8988T (cell line): Measurements from ENCODE around the gene NUDT8.
"Not testable (repeated sequence)": the region's sequence is repeated elsewhere in the genome, so short reads cannot be mapped to it uniquely, and the experiment has no call there.

ENCODE experiments used
- DNase-seq: peaks from one replicate; pipeline ENCODE4 v3.0.0; 2011

NUDT8 gene

DNA sequence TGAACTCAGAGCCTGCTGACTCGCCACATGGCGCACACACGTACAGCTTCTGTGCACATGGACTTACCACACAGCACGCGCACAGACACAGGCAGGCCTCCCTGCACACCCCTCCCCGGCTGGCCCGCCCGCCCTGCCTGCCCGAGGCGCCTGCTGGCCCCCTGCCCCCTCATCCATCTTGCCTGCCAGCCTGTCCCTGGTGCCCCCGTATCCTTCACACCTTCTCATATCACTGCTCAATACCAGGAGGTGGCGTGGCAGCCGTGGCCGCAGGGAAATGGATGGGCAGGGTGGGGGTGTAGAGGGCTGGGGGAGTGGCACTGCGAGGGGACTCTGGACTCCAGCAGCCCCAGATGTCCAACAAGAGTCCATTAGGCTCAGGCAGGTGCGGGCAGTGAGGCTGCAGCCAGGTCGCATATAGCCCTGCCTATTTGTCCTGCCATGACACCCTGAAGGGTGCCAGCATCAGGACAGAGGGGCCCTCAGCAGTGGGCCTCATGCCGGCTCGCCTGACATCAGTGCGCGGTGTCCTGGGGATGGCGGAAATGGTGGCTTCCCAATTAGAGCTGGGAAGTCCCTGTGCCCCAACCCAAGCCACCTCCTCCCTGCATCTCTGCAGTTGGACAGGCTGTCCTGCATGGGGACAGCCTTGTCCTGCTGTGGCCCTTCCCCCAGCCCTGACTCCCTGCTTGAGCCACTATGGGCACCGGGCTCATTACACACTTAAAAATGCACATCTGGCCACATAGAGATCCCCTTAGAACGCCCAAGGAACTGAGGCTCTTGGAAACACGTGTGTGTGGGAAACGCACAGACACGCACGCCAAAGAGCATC lies 11.8 kb upstream of the NUDT8 start:
- no peak for DNase-seq

DNA sequence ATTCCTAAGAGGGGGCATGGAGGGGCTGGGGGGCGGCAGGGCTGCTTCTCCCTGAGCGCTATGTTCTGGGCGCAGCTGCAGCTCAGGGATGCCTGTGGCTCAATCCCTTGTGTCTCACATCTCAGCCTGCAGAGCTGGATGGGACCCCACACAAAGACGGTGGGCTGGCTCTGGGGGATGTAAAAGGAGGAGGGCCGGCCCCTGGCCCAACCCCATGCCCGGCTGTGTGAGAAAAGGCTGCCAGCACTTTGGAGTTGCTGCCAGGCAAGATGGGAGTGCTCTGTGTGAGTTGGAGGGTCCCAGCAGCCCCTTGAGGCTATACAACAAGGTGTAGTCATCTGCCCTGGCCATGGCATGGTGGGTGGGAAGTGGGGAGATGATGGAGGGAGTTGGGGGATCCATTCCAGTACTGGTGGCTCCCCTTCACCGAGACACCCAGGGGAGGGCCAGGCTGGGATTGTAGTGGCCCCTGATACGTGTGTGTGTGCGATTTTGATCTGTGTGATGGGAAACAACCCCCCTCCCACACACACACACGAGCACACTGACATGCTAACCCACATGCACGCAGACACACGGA lies 11.1 kb upstream of the NUDT8 start:
- no peak for DNase-seq

DNA sequence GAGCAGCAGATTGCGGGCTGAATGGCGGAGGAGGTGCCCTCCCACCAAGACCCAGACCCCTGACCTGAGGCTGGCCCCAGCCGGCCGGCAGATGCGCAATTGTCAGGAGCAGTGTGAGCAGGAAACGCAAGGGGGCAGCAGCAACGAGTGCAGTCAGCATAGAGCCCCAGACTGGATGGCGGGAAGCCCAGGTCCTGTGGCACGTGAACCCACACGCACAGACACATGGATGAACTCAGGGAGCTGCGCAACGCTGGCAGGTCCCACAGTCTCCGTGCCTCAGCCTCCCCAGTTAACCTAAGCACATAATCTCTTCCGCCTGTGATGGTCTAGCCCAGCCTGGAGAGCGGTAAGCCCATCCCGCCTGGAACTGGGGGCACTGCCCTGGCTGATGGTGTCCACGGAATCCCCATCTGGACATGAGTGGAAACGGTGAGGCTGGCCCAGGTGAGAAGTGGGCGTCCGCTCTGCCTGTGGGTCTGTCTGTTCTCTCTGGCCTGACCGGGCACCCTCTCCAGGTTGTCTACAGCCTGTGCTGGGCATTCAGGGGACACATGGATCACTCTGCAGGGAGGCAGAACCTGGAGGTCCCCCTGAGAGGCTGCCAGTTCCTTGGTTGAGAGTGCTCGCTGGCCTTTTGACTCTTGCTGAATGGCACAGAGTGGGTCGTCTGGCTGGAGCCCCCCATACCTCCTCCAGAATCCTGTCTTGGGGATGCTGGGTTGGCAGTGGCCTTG lies 10.5 kb upstream of the NUDT8 start:
- peak; percentile 96 for DNase-seq

DNA sequence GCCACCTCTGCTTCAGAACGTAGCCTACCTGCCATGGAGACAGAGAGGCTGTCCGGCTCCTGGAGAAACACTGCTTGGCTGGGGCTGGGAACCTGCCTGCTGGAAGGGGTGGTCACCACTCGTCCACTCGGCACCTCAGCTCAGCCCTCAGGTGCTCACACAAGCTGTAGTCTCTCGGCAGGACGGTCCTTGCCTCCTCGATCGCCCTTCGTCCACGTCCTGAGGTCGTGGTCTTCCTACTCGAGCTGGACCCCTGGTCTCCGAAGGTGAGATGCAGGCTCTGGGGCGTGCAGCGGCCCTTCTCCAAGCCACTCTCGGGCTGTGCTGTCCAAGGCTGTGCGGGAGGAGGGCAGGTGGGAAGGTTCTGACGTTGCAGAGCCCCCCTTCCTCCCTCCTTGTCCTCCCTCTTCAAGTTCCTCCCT lies 9.7 kb upstream of the NUDT8 start, which contains the start of gene TBX10:
TBX10 (minus strand) TSS at position 326 of the 422 bp plus-strand sequence; CDS start at position 35, 291 bp downstream.
- no peak for DNase-seq

DNA sequence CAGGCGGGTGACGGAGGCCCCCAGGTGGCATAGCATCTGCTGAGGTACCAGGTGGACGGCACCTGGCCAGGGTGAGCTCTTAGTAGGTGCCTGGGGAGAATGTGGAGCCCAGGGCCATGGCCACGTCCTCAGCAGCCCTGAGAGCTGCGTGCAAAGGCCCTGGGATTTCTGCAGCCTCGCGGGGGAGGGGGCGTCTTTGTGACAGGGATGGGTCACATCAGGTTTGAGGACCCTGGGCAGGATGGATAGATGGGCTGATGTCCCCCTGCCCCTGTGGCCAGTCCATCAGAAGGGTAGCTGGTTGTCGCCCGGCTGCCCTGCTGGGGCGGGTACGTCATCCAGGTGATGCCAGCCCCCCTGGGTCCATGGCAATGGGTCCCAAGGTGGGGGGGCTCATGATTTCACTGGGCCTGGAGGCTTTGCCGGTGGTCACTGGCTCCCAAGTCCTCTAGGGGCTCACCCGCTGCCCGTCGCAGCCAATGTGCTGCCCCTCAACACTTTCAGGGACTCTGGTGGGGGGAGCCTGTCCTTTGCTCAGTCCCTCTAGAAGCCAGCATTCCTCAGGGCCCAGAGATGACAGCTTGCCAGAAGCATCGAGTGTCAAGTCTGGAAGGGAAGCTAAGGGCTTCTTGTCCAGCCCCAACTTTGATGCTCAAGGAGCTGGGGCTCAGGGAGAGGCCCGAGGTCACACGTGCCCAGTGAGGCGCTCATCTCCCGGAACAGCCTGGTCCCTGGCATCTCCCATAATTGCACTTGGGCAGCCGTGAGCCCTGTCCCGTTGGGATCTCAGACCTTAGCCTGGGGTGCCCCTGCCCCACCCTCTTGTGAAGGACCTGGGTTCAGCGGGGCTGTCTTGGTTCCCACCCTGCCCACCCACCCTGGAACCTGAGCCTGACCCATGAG lies 9.0 kb upstream of the NUDT8 start:
- DNase-seq, result no peak

DNA sequence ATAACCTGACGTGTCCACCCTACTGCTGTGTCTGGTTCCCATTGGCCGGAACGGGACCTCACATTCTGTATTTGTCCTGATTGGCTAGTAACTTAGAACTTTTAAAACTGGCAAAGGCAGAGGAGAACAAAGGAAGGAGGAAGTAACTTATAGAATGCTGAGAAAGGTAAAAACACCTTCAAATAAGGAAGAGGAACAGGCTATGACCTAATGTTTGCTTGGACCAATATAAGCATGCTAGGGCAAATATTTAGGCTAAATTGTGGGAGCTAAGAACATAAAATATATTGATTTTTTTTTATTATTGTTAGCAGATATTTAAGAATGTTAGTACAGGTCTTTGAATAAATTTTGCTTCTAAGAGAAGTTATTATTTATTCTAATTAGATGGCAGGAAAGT lies 7.7 kb upstream of the NUDT8 start:
- DNase-seq, result not testable (repeated sequence)

DNA sequence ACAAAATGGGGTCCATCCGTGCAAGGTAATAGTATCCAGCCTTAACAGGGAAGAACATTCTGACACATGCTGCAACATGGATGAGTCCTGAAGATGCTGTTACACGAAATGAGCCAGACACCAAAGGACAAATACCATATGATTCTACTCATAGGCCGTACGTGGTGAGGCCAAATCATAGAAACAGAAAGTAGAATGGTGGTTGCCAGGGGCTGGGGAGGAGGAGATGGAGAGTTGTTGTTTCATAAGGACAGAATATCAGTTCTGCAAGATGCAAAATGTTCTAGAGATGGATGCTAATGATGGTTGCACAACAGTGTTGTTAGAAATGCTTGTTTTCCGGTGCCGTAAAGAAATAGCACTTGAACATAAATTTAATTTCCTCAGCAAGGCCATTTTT lies 7.2 kb upstream of the NUDT8 start:
- DNase-seq, result no peak

DNA sequence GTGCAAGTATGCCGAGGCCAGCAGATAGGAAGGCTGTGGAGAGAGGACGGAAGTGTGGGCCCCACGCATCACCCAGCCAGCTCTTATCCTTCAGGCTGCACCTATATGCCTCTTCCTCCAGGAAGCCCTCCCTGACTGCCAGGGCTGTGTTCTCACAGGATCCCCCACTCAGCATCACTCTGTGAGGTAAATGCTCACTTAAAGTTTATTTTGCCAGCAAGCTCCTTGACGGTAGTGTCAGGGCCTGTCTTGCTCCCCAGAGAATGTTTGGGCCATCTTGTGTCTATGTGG lies 5.4 kb upstream of the NUDT8 start:
- DNase-seq, result no peak

DNA sequence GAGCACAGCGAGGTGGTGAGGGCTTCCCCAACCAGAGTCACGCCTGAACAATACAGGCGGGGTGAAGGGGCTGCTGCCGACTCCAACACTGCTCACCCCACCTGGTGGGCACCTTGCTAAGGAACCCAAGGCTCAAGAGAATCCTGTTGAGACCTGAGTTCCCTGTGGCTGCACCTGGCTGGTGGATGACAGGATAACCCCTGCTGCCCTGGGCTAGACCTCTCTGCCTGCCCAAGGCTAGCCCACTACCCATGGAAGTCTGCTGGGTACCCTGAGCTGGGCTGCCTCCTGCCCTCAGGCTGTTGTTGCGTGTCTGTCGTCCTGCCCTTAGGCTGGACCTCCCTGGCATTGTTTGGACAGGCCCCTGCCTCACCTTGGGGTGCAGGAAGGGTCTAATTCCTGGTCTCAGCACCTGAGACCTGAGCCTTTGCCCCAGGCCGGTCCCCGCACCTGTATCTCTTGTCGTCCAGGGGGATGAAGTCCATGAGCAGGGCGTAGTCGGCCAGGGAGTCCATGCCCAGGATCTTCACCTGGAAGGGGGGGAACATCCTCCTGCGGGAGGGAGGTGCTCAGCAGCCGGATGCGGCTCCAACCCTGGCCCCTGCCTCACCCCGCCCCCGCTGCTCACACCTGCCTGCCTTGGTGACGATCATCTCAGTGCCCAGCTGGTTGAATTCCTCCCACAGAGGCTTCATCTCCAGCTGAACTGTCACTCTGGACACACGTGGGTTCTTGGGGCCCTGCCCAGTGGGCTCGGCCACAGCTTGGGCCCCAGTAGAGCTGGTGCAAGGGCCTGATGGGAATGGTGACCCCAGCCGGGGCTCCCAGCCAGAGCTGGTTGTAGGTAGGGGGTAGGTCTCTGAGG lies 4.9 kb upstream of the NUDT8 start:
- no peak for DNase-seq

DNA sequence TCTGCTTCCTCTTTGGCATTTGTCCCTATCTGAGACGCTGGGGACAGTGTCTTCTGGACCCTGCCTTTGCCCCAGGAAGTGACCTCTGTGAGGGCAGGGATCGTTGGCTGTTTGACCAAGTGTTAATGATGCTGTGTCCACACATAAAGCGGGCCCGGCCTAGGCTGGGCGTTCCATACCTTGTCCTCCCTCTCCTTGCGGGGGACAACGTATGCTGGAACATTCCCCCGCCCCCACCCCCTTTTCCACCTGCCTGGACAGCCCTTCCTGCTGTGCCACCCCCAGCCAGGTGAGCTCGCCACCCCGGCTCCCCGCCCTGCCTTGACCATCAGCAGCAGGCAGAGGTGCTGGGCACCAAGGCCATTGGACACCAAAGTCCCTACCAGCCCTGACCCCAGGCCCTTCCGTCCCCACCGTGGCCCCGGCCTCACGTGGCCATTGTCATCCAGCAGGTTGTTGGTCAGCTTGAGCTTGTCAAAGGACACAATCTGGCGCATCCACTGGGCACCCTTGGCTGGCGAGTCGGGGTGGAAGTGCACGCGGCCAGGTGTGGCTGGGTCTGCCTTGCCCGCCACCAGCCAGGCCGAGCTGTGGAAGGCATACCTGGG lies 4.1 kb upstream of the NUDT8 start:
- DNase-seq, result no peak

DNA sequence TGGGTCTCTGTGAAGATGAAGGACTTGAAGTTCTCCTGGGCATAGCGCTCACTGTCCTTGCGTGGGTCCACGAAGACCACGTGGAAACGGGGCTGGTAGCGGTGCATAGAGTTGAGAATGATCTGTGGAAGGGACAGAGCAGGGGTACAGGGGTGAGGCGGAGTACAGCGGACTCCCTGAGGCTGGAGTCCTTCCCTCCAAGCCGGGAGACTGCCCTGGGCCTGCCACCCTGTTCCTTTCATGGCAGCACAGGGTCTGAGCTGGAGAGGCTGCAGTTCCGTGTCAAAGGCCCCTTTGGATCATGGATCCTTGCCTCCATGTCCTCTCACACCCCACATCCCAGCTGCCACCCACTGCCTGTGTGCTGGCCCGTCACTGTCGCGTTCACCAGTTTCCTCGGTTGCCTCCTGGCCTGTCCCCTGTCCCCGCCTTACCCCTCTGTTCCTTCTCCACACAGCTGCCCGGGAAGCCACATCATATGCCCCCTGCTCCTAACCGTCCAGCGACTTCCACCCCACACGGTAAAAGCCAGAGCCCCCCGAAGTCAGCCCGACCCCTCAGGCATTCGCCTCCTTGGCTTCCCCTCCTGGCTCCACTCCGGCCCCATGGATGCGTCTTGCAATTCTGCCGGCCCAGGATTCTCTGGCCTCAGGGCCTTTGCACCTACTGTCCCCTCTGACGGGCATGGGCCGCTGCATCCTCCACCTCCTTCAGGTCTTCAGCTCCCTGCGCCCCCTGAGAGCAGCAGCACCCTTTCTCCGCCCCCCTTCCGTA lies 3.4 kb upstream of the NUDT8 start:
- DNase-seq, result no peak

DNA sequence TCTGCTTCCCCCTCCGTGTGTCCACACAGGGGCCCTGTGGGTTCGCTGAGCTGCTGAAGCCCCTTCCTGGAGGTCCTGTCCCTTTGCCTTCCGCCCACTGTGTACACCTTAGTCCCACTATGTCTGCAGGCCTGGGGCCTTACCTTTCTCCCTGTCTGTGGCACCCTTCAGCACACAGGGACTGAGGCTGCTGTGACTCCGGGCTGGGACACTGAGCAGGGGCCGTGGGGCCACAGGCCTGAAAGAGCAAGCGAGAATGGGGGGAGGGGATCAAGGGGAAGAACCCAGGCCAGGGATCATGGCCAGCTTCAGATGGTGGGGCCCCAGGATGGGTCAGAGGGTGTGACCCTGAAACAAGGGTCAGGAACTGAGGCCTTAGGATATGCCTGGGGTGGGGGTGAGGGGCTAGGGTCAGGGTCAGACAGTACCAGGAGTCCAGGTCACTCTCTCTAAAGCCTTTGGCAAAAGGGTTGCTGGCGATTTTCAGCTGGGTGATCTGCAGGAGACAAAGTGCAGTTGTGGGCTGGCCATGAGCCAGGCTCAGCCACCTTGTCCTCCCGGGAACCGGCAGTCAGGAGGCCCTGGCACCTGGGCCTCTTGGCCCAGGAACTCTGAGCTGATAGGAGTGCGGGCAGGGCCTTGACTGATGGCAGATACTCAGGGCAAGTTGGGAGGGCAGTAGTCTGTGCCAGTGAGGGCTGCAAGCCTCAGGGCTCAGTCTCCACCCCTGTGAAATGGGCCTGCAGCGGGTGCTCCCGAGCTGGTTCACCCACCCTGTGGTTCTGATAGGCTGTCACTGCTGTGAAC lies 2.6 kb upstream of the NUDT8 start:
- no peak for DNase-seq

DNA sequence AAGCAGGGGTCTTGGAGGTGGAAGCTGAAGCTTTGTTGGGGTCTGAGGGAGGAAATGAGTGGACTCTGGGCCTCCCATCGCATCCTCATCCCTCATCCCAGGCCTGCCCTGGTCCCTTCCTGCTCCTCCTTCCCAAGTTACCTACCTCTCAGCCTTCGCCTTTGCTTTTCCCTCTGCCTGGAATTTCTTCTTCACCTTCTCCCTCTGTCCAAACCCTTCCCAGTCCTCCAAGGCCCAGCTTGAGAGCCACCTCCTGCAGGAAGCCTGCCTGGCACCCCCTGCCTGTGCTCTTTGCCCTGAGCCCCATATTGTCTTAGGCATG lies 2.1 kb upstream of the NUDT8 start:
- DNase-seq, result no peak

DNA sequence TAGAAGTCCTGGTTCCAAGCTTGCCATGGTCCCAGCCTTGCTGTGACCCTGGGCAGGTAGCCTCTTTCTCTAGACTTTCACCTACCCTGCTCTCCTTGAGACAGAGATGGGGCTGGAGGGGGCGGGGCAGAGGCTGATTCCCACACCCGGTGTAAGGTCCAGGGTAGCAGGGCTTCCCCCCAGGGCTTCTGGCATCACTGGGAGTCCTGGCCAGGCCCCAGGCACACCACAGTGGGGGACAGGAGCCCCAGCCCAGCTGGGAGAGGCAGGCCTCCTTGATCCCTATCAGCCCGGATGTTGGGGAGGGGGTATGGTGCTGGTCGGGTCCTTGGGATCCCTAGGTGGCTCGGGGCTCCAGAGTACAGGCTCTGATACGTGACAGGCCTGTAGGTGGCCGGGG lies 1.7 kb upstream of the NUDT8 start:
- DNase-seq, result no peak

DNA sequence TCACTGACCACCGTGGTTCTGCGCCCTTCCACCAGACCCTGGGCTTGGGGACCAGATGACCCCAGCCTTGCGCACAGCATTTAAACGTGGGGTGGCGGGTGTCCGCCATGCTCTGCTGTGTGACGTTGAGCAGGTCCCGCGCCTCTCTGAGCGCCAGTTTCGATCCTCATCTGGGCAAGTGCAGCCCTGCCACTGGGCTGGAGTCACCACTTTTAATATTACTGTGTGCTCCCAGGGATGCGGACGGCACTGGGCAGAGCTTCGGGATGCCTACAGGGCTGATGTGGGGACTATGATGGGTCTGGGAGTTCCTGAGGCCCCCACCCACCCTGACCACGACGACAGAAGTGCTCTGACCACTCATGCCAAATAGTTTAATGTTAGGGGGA lies 1.2 kb upstream of the NUDT8 start:
- no peak for DNase-seq

DNA sequence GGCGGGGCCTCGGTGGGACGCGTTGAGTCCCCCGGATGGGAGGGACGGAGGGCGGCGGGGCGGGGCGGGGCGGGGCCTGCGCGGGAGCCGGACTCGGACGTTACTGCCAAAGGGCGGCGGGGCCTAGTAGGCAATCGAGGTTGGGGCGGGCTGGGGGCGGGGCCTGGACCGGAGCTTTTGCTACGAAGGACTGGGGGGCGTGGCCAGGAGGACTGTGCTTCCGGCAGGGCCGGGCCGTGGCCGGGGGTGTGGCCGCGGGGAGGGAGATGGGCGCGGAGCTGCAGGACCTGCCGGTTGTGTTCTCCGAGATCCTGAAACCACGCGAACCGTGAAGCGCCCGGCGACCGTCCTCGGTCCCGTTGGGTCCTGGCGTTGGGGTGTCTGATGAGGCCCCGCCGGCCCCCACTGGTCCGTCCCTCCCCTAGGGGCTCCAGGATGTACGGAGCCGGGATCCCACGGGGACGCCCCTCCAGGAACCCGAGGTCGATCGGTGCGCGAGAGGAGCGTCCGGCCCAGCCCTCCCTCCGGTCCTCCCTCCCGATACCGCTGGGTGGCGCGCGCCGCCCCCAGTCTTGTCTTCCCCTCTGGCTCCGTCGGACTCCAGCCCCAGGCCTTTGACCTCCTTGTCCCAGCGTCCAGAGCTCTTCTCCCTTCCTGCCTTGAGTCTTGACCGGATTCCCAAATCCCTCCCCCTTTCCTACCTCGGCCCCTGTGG lies 648 bp upstream of the NUDT8 start:
- DNase-seq, result peak; percentile 96

DNA sequence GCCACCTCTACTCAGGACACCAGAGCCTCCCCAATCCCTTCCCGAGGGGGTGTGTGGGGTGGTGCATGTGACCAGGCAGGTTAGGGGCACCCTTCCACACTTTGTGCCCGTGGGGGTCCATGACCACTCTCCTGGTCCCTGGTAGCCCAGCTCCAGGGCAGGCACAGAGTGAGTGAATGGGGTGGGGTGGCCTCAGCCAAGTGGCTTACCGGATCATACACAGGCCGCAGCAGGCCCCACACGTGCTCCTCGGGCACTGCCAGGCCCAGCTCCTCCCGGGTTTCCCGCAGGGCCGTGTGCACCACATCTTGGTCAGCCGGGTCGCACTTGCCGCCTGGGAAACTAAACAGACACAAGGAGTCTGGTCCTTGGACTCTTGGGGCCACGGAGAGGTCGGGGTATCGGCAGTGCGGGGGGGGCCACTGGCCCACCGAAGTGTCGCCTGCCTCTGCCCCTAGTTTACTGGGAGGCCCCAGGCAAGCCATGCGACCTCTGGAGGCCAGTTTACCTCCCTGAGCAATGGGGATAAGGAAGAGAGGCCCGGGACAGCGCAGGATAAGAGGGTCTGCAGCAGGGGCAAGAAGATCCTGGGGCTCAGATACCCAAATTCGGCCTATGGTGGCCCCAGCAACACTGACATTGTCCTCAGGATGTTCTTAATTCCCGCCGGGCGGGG lies 889 bp downstream of the NUDT8 start:
- no peak for DNase-seq

DNA sequence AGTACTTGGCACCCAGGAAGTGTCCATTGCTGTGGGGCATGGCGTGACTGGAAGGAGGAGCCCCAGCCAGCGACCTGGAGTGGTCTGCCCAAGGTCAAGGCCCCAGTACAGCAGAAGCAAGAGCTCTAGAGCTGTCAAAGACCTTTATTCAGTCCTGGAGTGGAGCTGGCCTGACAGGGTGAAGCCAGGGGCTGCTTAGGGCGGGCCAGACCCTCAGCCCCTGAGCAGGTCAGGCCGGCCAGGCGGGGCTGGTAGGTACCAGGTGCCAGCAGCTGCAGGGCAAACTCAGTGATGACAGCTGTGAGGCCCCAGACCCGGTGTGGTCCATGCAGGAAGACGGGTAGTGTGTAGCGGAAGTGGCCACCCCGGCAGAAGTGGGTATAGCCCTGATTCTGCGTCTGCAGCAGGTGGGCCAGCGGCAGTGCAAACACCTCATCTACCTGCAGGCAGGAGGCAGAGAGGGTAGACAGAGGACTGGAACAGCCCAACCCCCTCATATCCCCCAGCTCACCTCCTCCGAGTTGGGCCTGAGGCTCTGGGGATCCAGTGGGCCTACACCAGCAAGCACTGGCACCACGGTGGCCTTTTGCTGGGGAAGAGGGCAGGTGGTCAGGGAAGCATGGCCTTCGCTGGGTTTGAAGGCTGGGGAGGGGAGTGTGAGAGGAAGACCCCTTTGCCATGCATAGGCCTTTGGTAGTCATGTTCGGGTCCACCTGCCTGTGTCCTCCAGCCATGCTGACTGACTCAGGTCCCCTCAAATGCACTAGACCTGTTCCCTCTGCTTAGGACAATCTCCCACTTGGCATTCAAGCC lies 1.7 kb downstream of the NUDT8 start:
- no peak for DNase-seq
